ENCODE measurements around the gene HUNK.

HUNK gene

DNA sequence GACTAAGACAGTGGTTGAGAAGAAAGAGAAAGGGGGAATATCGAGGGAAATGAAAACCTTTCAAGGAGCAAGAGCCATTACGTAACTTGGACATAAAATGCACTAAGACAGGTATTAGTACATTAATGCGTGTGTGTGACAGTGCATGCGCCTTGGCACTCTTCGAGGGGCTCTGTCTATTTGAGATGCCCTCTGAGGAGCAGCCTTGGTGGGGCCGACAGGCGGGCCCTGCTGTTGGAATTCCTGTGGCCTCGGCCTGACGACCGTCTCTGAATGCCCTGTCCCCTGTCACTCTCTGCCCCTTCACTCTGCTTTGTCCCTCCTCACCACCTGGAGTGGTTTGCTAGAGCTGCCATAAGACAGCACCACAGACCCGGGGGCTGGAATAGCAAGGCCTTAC is 12.3 kb downstream of the HUNK start:
- Histone ChIP-seq H3K27ac (no peak overlapping the region), H3K9me3 (no peaks in the 10 kb centered on the region), H3K36me3 (no peaks in the 10 kb centered on the region), H3K4me1 (ENCODE audit: control insufficient read depth in 1 of 2, insufficient read depth in 1 of 2, low read depth in 1 of 2, low read length in 1 of 2) (no peaks in the 10 kb centered on the region), H3K27me3 (peaks cover 15% of the 10 kb centered on the region), H3K4me3 (ENCODE audit: low read depth in 1 of 2, low read length in 1 of 2) (no peak overlapping the region)
- no peak for TF ChIP-seq CTCF (IDR thresholded peaks at IDR 0.05)

DNA sequence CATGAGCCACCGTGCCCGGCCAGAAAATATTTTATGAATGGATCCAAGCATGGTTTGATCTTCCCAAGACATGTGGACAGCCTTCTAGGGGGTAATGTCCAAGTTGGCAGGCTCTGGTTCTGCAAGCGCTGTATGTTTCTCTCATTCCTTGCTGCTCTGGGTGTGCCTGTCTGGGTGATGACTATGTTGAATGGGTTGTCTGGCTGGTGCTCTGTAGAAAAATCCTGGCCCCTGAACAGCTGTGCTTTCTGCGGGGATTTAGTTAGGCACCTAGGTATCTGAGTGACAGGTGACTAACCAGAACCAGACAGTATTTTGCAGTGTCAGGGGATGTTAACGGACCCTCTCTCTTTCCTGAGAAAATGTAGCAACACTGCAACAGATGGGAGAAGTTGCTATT is 14.1 kb downstream of the HUNK start:
- Histone ChIP-seq H3K4me3 (ENCODE audit: low read depth in 1 of 2, low read length in 1 of 2) (no peak overlapping the region), H3K9me3 (no peaks in the 10 kb centered on the region)
- no peak for TF ChIP-seq CTCF (IDR thresholded peaks at IDR 0.05)

GRCh38 chr21:31887391-31887841 is 14.6 kb downstream of the HUNK start:
- no peak overlapping the region for H3K27ac ChIP-seq
- no peaks in the 10 kb centered on the region for H3K4me1 ChIP-seq (ENCODE audit: control insufficient read depth in 1 of 2, insufficient read depth in 1 of 2, low read depth in 1 of 2, low read length in 1 of 2)
- no peaks in the 10 kb centered on the region for H3K27me3 ChIP-seq
- no peaks in the 10 kb centered on the region for H3K9me3 ChIP-seq
- no peak overlapping the region for H3K4me3 ChIP-seq (ENCODE audit: low read depth in 1 of 2, low read length in 1 of 2)
- H3K36me3 ChIP-seq: no peaks in the 10 kb centered on the region
- TF ChIP-seq CTCF (IDR thresholded peaks at IDR 0.05): no peak

More for the DNA sequence above, 14.1 kb downstream of the HUNK start:
- Histone ChIP-seq H3K27ac (no peak overlapping the region), H3K4me1 (ENCODE audit: control insufficient read depth in 1 of 2, insufficient read depth in 1 of 2, low read depth in 1 of 2, low read length in 1 of 2) (no peaks in the 10 kb centered on the region), H3K36me3 (no peaks in the 10 kb centered on the region), H3K27me3 (peaks cover 3% of the 10 kb centered on the region)

- H3K4me1 ChIP-seq (ENCODE audit: control insufficient read depth in 1 of 2, insufficient read depth in 1 of 2, low read depth in 1 of 2, low read length in 1 of 2): no peaks in the 10 kb centered on the region
- H3K27me3 ChIP-seq: no peaks in the 10 kb centered on the region
- H3K9me3 ChIP-seq: no peaks in the 10 kb centered on the region
- H3K4me3 ChIP-seq (ENCODE audit: low read depth in 1 of 2, low read length in 1 of 2): no peak overlapping the region
- no peaks in the 10 kb centered on the region for H3K36me3 ChIP-seq
- H3K27ac ChIP-seq: no peak overlapping the region
- TF ChIP-seq CTCF (IDR thresholded peaks at IDR 0.05): no peak
These were observed 16.1 kb downstream of the HUNK start for GRCh38 chr21:31888936-31889371.

DNA sequence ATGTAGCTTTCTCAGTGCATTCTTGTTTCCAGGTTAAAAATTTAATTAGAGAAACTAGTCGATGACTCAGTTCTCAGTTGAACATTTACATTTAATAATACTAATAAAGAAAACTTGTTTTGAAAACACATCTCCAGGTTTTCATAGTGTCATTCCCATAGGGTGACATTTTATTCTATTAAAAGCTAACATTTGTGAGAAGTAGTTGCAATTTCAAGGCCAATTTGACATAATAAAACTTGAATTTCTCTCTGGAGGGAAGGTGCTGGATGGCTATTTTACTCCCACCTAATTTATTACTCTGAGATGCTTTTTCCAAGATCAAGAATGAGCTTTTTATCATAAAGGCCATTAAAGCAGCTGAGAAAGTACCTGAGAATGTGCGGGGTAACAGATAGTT is 16.6 kb downstream of the HUNK start:
- Histone ChIP-seq H3K36me3 (no peaks in the 10 kb centered on the region), H3K4me3 (ENCODE audit: low read depth in 1 of 2, low read length in 1 of 2) (no peak overlapping the region), H3K9me3 (no peaks in the 10 kb centered on the region), H3K27ac (no peak overlapping the region), H3K27me3 (no peaks in the 10 kb centered on the region), H3K4me1 (ENCODE audit: control insufficient read depth in 1 of 2, insufficient read depth in 1 of 2, low read depth in 1 of 2, low read length in 1 of 2) (no peaks in the 10 kb centered on the region)
- no peak for TF ChIP-seq CTCF (IDR thresholded peaks at IDR 0.05)

- no peaks in the 10 kb centered on the region for H3K9me3 ChIP-seq
- H3K4me1 ChIP-seq (ENCODE audit: control insufficient read depth in 1 of 2, insufficient read depth in 1 of 2, low read depth in 1 of 2, low read length in 1 of 2): no peaks in the 10 kb centered on the region
- no peak overlapping the region for H3K27ac ChIP-seq
- H3K4me3 ChIP-seq (ENCODE audit: low read depth in 1 of 2, low read length in 1 of 2): no peak overlapping the region
- TF ChIP-seq CTCF (IDR thresholded peaks at IDR 0.05): no peak
- H3K27me3 ChIP-seq: no peaks in the 10 kb centered on the region
- no peaks in the 10 kb centered on the region for H3K36me3 ChIP-seq
These were observed 19.9 kb downstream of the HUNK start for GRCh38 chr21:31892686-31893085.
